PC-3 (cell line): Measurements from ENCODE around the gene PPARG. TPM values are rescaled to one million over a fixed set of nuclear protein-coding genes. Genes with fewer than 3 reads are reported as not detected.

Source experiments
- ATAC-seq: fragments of 200-7000 bp; cut with Tn5 transposase; 2 replicates; pipeline ENCODE4 v1.9.1; 2020; ENCODE audit warnings: mild to moderate bottlenecking, moderate library complexity
- BruUV-seq: library from RNA; stranded (reverse); fragments of 400-500 nt; replicated peaks from 2 replicates; lab custom pipeline; 2021; lab: Mats Ljungman, UMichigan
- CTCF ChIA-PET: fragments of 300-600 bp; sonication (Branson Sonifier 250); formaldehyde crosslinking; loops from one replicate; lab custom pipeline; 2022; ENCODE audit warnings: antibody characterized with exemption; lab: Charles Lee
- POLR2A ChIA-PET: fragments of 300-600 bp; sonication (Branson Sonifier 250); formaldehyde crosslinking; loops from one replicate; lab custom pipeline; 2022; ENCODE audit warnings: antibody characterized with exemption; ENCODE audit not compliant: unreplicated experiment; lab: Charles Lee
- DNase-seq: peaks from one replicate; pipeline ENCODE4 v3.0.0-alpha.2; 2015
- H2AFZ ChIP-seq: fragments of 300-600 bp; sonication (generic); 2 replicates; pipeline ENCODE4 v1.6.0; 2016; ENCODE audit warnings: antibody characterized with exemption, low read length
- H3F3A ChIP-seq: fragments of 300-600 bp; sonication (generic); one replicate; pipeline ENCODE4 v1.6.0; 2017; ENCODE audit warnings: antibody characterized with exemption, low read length, control low read depth, mild to moderate bottlenecking; ENCODE audit not compliant: unreplicated experiment
- H3K27ac ChIP-seq: fragments of 300-600 bp; sonication (generic); 2 replicates; pipeline ENCODE4 v1.5.1; 2016; ENCODE audit warnings: mild to moderate bottlenecking, low read length
- H3K27me3 ChIP-seq: fragments of 300-600 bp; sonication (generic); 2 replicates; pipeline ENCODE4 v1.6.1; 2016; ENCODE audit warnings: low read length, mixed read lengths
- H3K36me3 ChIP-seq: fragments of 300-600 bp; sonication (generic); 2 replicates; pipeline ENCODE4 v1.6.1; 2016; ENCODE audit warnings: low read depth, mixed run types, low read length, mixed read lengths
- H3K4me1 ChIP-seq: fragments of 300-600 bp; sonication (generic); 2 replicates; pipeline ENCODE4 v1.5.1; 2016; ENCODE audit warnings: low read length; ENCODE audit not compliant: insufficient read depth
- H3K4me2 ChIP-seq: fragments of 300-600 bp; sonication (generic); 2 replicates; pipeline ENCODE4 v1.6.0; 2016; ENCODE audit warnings: low read length
- H3K4me3 ChIP-seq: fragments of 300-600 bp; sonication (generic); 2 replicates; pipeline ENCODE4 v1.5.1; 2016; ENCODE audit warnings: mild to moderate bottlenecking, low read length, mixed read lengths
- H3K79me2 ChIP-seq: fragments of 300-600 bp; sonication (generic); 2 replicates; pipeline ENCODE4 v1.6.1; 2017; ENCODE audit warnings: low read length, mixed read lengths
- H3K9ac ChIP-seq: fragments of 300-600 bp; sonication (generic); 2 replicates; pipeline ENCODE4 v1.6.0; 2016; ENCODE audit warnings: mild to moderate bottlenecking, low read length
- H3K9me2 ChIP-seq: fragments of 300-600 bp; sonication (generic); replicated peaks from 2 replicates; pipeline ENCODE4 v1.6.1; 2016; ENCODE audit warnings: mixed run types, low read length, mixed read lengths
- H3K9me3 ChIP-seq: fragments of 300-600 bp; sonication (generic); 2 replicates; pipeline ENCODE4 v1.6.1; 2016; ENCODE audit warnings: low read length, mixed read lengths
- H4K20me1 ChIP-seq: fragments of 300-600 bp; sonication (generic); 2 replicates; pipeline ENCODE4 v1.6.1; 2016; ENCODE audit warnings: low read length, mixed read lengths
- EZH2 ChIP-seq: fragments of 300-600 bp; sonication (generic); IDR thresholded peaks from one replicate; pipeline ENCODE4 v1.6.1; 2017; ENCODE audit warnings: antibody characterized with exemption, mild to moderate bottlenecking, low read length; ENCODE audit not compliant: unreplicated experiment
- EZH2phosphoT487 ChIP-seq: fragments of 300-600 bp; sonication (generic); IDR thresholded peaks from 2 replicates; pipeline ENCODE4 v1.6.1; 2018; ENCODE audit warnings: mild to moderate bottlenecking, antibody characterized with exemption, low read length, borderline replicate concordance
- intact Hi-C: fragments of 100-400 bp; cut with micrococcal nuclease; formaldehyde crosslinking; loops from 2 replicates; pipeline ENCODE4 v1.9.0; 2023
- total RNA-seq: library from RNA; depleted of rRNA; stranded (reverse); fragments of >200 nt; gene quantifications from 2 replicates; pipeline ENCODE4 v1.2.3, GENCODE V29; 2014
- TF ChIP-seq, protein P1 (sequence below): fragments of 300-600 bp; sonication (generic); conservative IDR thresholded peaks from 2 replicates; pipeline ENCODE4 v1.5.1; 2017; ENCODE audit warnings: antibody characterized with exemption, low read depth, mild to moderate bottlenecking, low read length

PPARG gene
- total RNA-seq, 1 experiment from 2014 or later = 250 TPM

DNA sequence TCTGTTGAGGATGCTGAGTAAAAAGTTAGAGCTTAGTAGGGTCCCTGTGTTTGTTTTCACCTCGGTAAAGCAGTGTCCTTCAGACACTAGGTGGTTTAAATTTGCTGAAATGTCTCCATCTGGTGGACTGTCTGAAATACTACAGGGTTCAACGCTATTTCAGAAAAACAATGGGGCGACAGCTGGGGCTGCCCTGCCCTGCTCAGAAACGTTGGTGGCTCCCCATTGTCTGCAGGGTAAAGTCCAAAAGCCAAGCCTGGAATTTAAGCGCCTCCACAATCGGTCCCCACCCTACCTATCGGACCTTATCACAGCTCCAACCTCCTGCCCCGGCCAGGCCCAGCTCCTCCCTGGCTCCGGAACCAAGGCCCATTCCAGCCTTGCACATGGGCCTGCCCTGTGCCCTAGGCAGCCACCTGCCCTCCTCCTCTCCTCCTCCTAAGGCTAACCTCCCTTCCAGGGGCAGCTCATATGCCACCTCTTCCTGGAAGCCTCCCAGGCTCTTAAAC is 191.1 kb downstream of the PPARG start:
- Histone ChIP-seq H3K9me3 (no peaks in the 10 kb centered on the region), H3K79me2 (peaks cover 23% of the 10 kb centered on the region), H4K20me1 (no peaks in the 10 kb centered on the region), H3K9me2 (no peaks in the 10 kb centered on the region), H3K27me3 (no peaks in the 10 kb centered on the region), H2AFZ (peak overlapping the region; percentile 34; the same call in 1 of the 2 replicates), H3K4me3 (no peak overlapping the region), H3F3A (peaks cover 15% of the 10 kb centered on the region), H3K36me3 (no peaks in the 10 kb centered on the region), H3K4me2 (peak overlapping the region; percentile 34), H3K9ac (peak overlapping the region; percentile 70), H3K27ac (peak overlapping the region; percentile 94), H3K4me1 (peaks cover 59% of the 10 kb centered on the region)
- DNase-seq (peak; percentile 78), ATAC-seq (peak; percentile 26)
- ChIA-PET POLR2A (interaction anchor here (0.6 to 0.8 kb wide), 4 partner anchors 9 to 149 kb away, joined by 3 to 10 read pairs (median 3); no protein-coding TSS in a partner anchor), CTCF (interaction anchor here (0.6 to 1.7 kb wide), 11 partner anchors 10 to 1370 kb away, joined by 3 to 20 read pairs (median 5); no protein-coding TSS in a partner anchor)
- BruUV-seq = no TSS peak
- TF ChIP-seq, protein P1, sequence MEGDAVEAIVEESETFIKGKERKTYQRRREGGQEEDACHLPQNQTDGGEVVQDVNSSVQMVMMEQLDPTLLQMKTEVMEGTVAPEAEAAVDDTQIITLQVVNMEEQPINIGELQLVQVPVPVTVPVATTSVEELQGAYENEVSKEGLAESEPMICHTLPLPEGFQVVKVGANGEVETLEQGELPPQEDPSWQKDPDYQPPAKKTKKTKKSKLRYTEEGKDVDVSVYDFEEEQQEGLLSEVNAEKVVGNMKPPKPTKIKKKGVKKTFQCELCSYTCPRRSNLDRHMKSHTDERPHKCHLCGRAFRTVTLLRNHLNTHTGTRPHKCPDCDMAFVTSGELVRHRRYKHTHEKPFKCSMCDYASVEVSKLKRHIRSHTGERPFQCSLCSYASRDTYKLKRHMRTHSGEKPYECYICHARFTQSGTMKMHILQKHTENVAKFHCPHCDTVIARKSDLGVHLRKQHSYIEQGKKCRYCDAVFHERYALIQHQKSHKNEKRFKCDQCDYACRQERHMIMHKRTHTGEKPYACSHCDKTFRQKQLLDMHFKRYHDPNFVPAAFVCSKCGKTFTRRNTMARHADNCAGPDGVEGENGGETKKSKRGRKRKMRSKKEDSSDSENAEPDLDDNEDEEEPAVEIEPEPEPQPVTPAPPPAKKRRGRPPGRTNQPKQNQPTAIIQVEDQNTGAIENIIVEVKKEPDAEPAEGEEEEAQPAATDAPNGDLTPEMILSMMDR = peak; percentile 89
- TF ChIP-seq EZH2 = no peak
- intact Hi-C loops = loop anchor here (1.0 to 10.0 kb wide), 6 partner anchors 43 to 415 kb away; partner anchors contain the start of gene PPARG

DNA sequence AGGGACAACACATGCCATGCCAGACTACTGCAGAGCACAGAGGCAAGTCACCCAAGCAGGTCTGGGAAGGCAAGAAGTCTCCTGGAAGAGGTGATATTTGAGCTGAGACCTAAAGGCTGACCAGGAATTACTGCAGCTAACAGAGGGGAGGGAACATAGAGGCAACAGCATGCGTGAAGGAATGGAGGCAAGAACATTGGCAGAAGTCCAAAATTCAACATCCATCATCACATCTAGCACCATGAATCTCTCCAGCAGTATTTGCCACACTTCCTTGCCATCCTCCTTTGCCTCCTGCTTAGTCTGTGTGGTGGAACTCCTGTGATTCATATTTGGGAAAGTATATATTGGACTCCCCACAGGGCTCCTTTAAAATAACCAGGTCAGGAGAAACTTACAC is 194.5 kb downstream of the PPARG start:
- Histone ChIP-seq H3F3A (peaks cover 3% of the 10 kb centered on the region), H3K4me2 (peak overlapping the region; percentile 89), H4K20me1 (no peaks in the 10 kb centered on the region), H3K27ac (peak overlapping the region; percentile 68), H3K4me1 (peaks cover 60% of the 10 kb centered on the region), H3K9ac (peak overlapping the region; percentile 98), H2AFZ (no peak overlapping the region), H3K4me3 (peak overlapping the region; percentile 81), H3K9me3 (no peaks in the 10 kb centered on the region), H3K27me3 (no peaks in the 10 kb centered on the region), H3K36me3 (peaks cover 9% of the 10 kb centered on the region; the same call in 1 of the 2 replicates), H3K9me2 (no peaks in the 10 kb centered on the region), H3K79me2 (peaks cover 49% of the 10 kb centered on the region)
- POLR2A ChIA-PET = interaction anchor here (0.7 kb wide), 1 partner anchor 162 kb away, joined by 7 read pairs; no protein-coding TSS in a partner anchor
- BruUV-seq = no TSS peak
- peak; percentile 35 for DNase-seq
- TF ChIP-seq EZH2 (no peak), EZH2phosphoT487 (no peak)
- TF ChIP-seq, protein P1 = no peak
- no peak for ATAC-seq
- intact Hi-C loops = loop anchor here (10.0 kb wide), 1 partner anchor 411 kb away; no protein-coding TSS in a partner anchor
- CTCF ChIA-PET = interaction anchor here (0.6 to 0.7 kb wide), 2 partner anchors 77 to 406 kb away, joined by 4 to 6 read pairs; no protein-coding TSS in a partner anchor
